ENCODE measurements around the gene KRTAP12-1.
"Not testable (repeated sequence)": the region's sequence is repeated elsewhere in the genome, so short reads cannot be mapped to it uniquely, and the experiment has no call there.

The KRTAP12-1 gene

GRCh38 chr21:44644878-44645277 lies 37.1 kb downstream of the KRTAP12-1 start:
- no peak for DNase-seq (ENCODE audit: low read depth in 2 of 2)

GRCh38 chr21:44643741-44644310 lies 38.1 kb downstream of the KRTAP12-1 start:
- no peak for DNase-seq (ENCODE audit: low read depth in 2 of 2)

GRCh38 chr21:44640761-44641160 lies 41.2 kb downstream of the KRTAP12-1 start:
- DNase-seq (ENCODE audit: low read depth in 2 of 2): no peak

- DNase-seq (ENCODE audit: low read depth in 2 of 2): no peak
Observed at GRCh38 chr21:44639331-44639655, 42.7 kb downstream of the KRTAP12-1 start.

GRCh38 chr21:44638506-44639330 lies 43.2 kb downstream of the KRTAP12-1 start:
- DNase-seq (ENCODE audit: low read depth in 2 of 2): not testable (repeated sequence)

GRCh38 chr21:44637851-44638348 lies 44.1 kb downstream of the KRTAP12-1 start:
- DNase-seq (ENCODE audit: low read depth in 2 of 2): not testable (repeated sequence)

- no peak for DNase-seq (ENCODE audit: low read depth in 2 of 2)
Observed at GRCh38 chr21:44637018-44637850, 44.7 kb downstream of the KRTAP12-1 start, which contains the start of gene KRTAP10-10. KRTAP10-10 (plus strand) TSS chr21:44637356; CDS start chr21:44637418, 62 bp downstream.

GRCh38 chr21:44636209-44637017 lies 45.5 kb downstream of the KRTAP12-1 start:
- no peak for DNase-seq (ENCODE audit: low read depth in 2 of 2)

GRCh38 chr21:44632067-44632466 lies 49.9 kb downstream of the KRTAP12-1 start:
- no peak for DNase-seq (ENCODE audit: low read depth in 2 of 2)

Measured in stimulated activated CD4-positive, alpha-beta T cell treated with anti-CD3 and anti-CD28 coated beads, Interleukin-15, amount 100 ng/mL, for 48 hours (primary cell).